NCI-H2107 treated with DMSO at 0.1 percent for 48 hours (cell line): ENCODE measurements around the gene SMIM45.

Experiments used
- DNase-seq: peaks from one replicate; lab custom pipeline; 2025; ENCODE audit not compliant: unreplicated experiment; lab: John Stamatoyannopoulos, UW

The SMIM45 gene

GRCh38 chr22:41915786-41916493 lies 36.0 kb upstream of the SMIM45 start:
- no peak for DNase-seq

GRCh38 chr22:41916745-41917358 lies 35.1 kb upstream of the SMIM45 start:
- DNase-seq, result no peak

DNA sequence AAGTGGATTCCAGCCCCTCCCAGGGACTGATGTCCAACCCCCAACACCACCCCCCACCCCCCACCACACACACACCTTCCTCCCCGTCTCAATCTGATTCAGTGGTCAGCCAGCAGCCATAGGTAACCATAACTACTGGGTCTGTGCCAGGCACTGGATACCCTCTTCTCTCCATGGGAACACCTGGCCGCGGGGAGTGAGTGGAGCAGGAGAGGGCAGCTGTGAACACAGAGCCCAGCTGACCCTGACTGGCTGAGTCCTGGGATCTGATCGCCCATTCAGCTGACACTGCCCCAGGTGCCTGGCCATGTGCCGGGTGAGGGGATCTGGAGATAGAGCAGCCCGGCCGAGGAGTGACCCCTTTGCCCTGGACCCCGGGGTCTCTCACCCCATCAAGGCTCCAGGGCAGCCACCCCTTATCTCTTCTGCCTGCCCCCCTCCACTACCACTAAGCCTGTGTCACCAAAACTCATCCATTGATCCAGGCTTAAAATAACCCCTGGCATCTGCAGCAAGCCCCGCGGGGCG lies 34.5 kb upstream of the SMIM45 start:
- DNase-seq, result no peak

GRCh38 chr22:41917903-41918791 lies 33.8 kb upstream of the SMIM45 start:
- DNase-seq, result no peak

- no peak for DNase-seq
These were observed 32.4 kb upstream of the SMIM45 start for GRCh38 chr22:41919357-41920224.

GRCh38 chr22:41920271-41920976 lies 31.5 kb upstream of the SMIM45 start:
- no peak for DNase-seq

DNA sequence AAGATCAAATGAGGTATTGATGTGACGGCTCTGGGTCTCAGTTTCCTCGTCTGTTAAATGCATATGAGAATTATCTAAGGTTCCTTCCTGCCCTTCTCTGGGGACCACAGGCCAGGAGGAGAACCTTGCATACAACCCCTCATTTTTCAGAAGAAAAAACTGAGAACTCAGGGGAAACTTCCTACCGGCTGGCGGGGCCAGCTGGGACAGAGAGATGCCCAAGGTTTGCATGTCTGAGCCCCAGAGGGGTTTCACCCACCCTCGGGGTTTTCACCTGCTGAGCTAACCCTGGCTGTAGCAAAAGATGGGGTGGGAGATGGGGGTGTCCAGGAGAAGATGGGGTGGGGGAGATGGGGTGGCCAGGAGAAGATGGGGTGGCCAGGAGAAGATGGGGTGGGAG lies 29.6 kb upstream of the SMIM45 start:
- DNase-seq, result no peak

GRCh38 chr22:41922940-41923594 lies 28.9 kb upstream of the SMIM45 start:
- no peak for DNase-seq

- DNase-seq, result no peak
These were observed 28.2 kb upstream of the SMIM45 start for GRCh38 chr22:41923595-41924276.

GRCh38 chr22:41925783-41926460 lies 26.0 kb upstream of the SMIM45 start:
- DNase-seq, result no peak

- DNase-seq, result no peak
These were observed 24.1 kb upstream of the SMIM45 start for GRCh38 chr22:41927813-41928212.

DNA sequence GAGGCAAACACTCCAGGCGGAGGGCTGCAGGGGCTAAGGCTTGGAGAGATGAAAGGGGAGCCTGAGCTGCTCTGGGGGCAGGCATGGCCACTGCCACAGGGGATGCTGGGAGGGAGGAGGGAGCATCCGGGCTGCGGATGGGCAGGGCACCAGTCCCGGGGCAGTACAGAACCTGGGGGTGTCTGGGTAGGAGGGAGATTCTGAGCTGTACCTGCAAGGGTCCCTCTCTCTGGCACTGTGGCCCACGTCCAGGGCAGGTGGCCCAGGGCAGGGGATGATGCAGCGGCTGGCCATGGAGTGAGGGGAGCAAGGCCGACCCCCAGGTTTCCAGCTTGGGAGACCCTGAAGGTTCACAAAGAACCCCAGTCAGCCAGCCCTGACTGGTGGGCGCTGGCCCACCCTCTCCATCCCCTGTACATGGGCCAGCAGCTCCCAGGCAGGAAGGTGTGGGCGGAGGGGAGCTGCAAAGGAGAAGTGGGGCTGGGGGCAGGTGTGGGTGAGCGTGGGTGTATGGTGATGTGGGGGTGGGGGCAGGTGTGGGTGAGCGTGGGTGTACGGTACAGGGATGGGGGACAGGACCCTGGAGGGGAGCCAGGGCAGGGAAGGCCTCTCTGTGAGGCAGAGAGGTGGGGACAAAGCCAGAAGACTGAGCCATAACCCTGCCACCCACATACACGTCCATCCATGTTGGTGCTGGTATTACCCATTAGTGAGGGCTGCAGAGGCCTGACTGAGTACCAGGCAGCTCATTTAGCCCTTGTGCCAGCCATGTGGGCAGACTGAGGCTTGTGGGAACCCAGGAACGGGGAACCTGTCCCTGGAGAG lies 23.1 kb upstream of the SMIM45 start:
- no peak for DNase-seq

GRCh38 chr22:41929418-41929810 lies 22.5 kb upstream of the SMIM45 start:
- peak; percentile 57 for DNase-seq

DNA sequence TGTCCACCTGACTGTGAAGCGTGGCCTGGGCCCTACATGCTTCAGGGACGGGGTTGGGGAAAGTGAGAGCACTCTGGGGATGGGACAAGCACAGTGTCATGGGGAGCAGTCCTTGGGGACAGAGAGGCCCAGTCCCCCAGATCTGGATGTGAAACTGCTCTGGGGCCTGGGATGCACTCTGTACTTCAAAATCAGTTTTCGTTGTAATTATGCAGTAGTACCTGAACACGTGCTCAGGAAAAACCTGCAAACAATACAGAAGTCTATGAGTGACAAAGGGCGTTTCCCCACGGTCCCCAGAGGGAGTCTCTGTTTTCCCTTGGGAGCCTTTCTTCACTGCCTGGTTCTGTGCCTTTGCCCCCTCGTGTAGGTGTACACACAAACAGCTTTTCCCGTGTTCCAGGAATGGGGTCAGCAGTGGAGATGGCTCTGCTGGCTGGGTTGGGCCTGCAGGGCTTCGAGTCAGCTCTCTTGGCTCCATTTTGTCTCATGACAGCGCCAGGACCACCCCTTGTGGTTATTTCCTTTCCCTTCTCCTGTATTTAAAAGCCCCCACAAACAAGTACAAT lies 20.2 kb upstream of the SMIM45 start:
- peak; percentile 23 for DNase-seq

- DNase-seq, result no peak
These were observed 19.6 kb upstream of the SMIM45 start for GRCh38 chr22:41932353-41932752.

GRCh38 chr22:41933411-41934177 lies 18.4 kb upstream of the SMIM45 start:
- DNase-seq, result no peak
